Activated B cell treated with CpG ODN at 0.5 μM for 24 hours (primary cell): ENCODE data around the gene NCBP3. TPM values are rescaled to one million over a fixed set of nuclear protein-coding genes. Genes with fewer than 3 reads are reported as not detected.
A peak's percentile ranks its signal among the peaks of the same experiment; 100 is the strongest.

Experiments used
- ATAC-seq: fragments of 200-7000 bp; cut with Tn5 transposase; one replicate; pipeline ENCODE4 v1.10.0; 2021; ENCODE audit warnings: low read depth, mild to moderate bottlenecking, moderate library complexity
- CTCF ChIA-PET: fragments of 350-600 bp; sonication (Branson Sonifier 250); formaldehyde crosslinking; loops from one replicate; lab custom pipeline; 2021; ENCODE audit warnings: antibody characterized with exemption; lab: Charles Lee
- POLR2A ChIA-PET: fragments of 350-600 bp; sonication (Branson Sonifier 250); formaldehyde crosslinking; loops from one replicate; lab custom pipeline; 2021; ENCODE audit warnings: antibody characterized with exemption; lab: Charles Lee
- DNase-seq: peaks from one replicate; pipeline ENCODE4 v3.0.0; 2022
- H3K27ac Mint-ChIP-seq: one replicate; pipeline ENCODE4 v1.8.0; 2020; ENCODE audit warnings: mixed read lengths
- H3K27me3 Mint-ChIP-seq: one replicate; pipeline ENCODE4 v1.8.0; 2021; ENCODE audit warnings: mixed read lengths
- H3K36me3 Mint-ChIP-seq: one replicate; pipeline ENCODE4 v1.8.0; 2021; ENCODE audit warnings: low read depth, mixed read lengths
- H3K4me1 Mint-ChIP-seq: one replicate; pipeline ENCODE4 v1.8.0; 2021; ENCODE audit warnings: mixed read lengths
- H3K4me3 Mint-ChIP-seq: one replicate; pipeline ENCODE4 v1.8.0; 2020; ENCODE audit warnings: mild to moderate bottlenecking, mixed read lengths
- H3K9me3 Mint-ChIP-seq: one replicate; pipeline ENCODE4 v1.8.0; 2020; ENCODE audit warnings: mixed read lengths
- CTCF ChIP-seq: fragments of 200-600 bp; IDR thresholded peaks from one replicate; pipeline ENCODE4 v1.8.0; 2022; ENCODE audit warnings: antibody characterized with exemption, mild to moderate bottlenecking
- intact Hi-C: fragments of 100-400 bp; cut with micrococcal nuclease; formaldehyde crosslinking; loops from one replicate; pipeline ENCODE4 v1.15.1; 2024
- total RNA-seq: library from RNA; stranded (reverse); gene quantifications from 2 replicates; pipeline ENCODE4 v1.2.3, GENCODE V29; 2022

The NCBP3 gene
- total RNA-seq, 1 donor from 2014 or later, result 49.5 TPM

- no peak for TF ChIP-seq CTCF
- POLR2A ChIA-PET, result interaction anchor here (0.6 to 0.9 kb wide), 2 partner anchors 15 to 71 kb away, joined by 4 to 5 read pairs; no protein-coding TSS in a partner anchor
- CTCF ChIA-PET, result interaction anchor here (2.6 to 4.2 kb wide), 2 partner anchors 8 to 81 kb away, joined by 25 to 32 read pairs; no protein-coding TSS in a partner anchor
- Mint-ChIP-seq H3K36me3 (peaks cover 74% of the 10 kb centered on the region), H3K27ac (peak overlapping the region; percentile 65), H3K4me1 (peaks cover 29% of the 10 kb centered on the region), H3K27me3 (no peaks in the 10 kb centered on the region), H3K4me3 (no peak overlapping the region), H3K9me3 (no peaks in the 10 kb centered on the region)
- ATAC-seq (peak; percentile 65), DNase-seq (no peak)
- intact Hi-C loops, result loop anchor here (2.0 kb wide), 1 partner anchor 14 kb away; no protein-coding TSS in a partner anchor
These were observed 27.3 kb downstream of the NCBP3 start for GRCh38 chr17:3818786-3819185.

GRCh38 chr17:3817851-3818605, 28.0 kb downstream of the NCBP3 start:
- ATAC-seq (no peak), DNase-seq (no peak)
- no peak for TF ChIP-seq CTCF
- CTCF ChIA-PET, result interaction anchor here (1.3 to 4.2 kb wide), 4 partner anchors 9 to 80 kb away, joined by 4 to 32 read pairs (median 15); no protein-coding TSS in a partner anchor
- POLR2A ChIA-PET, result interaction anchor here (0.6 to 0.9 kb wide), 2 partner anchors 14 to 71 kb away, joined by 4 to 5 read pairs; no protein-coding TSS in a partner anchor
- intact Hi-C loops, result loop anchor here (2.0 kb wide), 2 partner anchors 13 to 53 kb away; no protein-coding TSS in a partner anchor
- Mint-ChIP-seq H3K27me3 (no peaks in the 10 kb centered on the region), H3K9me3 (no peaks in the 10 kb centered on the region), H3K36me3 (peaks cover 74% of the 10 kb centered on the region), H3K4me1 (peaks cover 29% of the 10 kb centered on the region), H3K4me3 (peak overlapping the region; percentile 7), H3K27ac (peak overlapping the region; percentile 65)

GRCh38 chr17:3815925-3816324, 30.1 kb downstream of the NCBP3 start:
- ChIA-PET CTCF (interaction anchor here (0.8 to 4.2 kb wide), 2 partner anchors 12 to 78 kb away, joined by 3 to 32 read pairs; no protein-coding TSS in a partner anchor), POLR2A (interaction anchor here (1.2 kb wide), 1 partner anchor 9 kb away, joined by 5 read pairs; no protein-coding TSS in a partner anchor)
- Mint-ChIP-seq H3K4me1 (peaks cover 36% of the 10 kb centered on the region), H3K9me3 (no peaks in the 10 kb centered on the region), H3K4me3 (no peak overlapping the region), H3K36me3 (peaks cover 72% of the 10 kb centered on the region), H3K27me3 (no peaks in the 10 kb centered on the region), H3K27ac (peak overlapping the region; percentile 18)
- no peak for TF ChIP-seq CTCF
- intact Hi-C loops, result loop anchor here (2.0 kb wide), 1 partner anchor 51 kb away; no protein-coding TSS in a partner anchor
- ATAC-seq (no peak), DNase-seq (no peak)

GRCh38 chr17:3815122-3815521, 30.9 kb downstream of the NCBP3 start:
- H3K27me3 Mint-ChIP-seq, result no peaks in the 10 kb centered on the region

More at GRCh38 chr17:3815122-3815521, 30.9 kb downstream of the NCBP3 start:
- ATAC-seq, result no peak
- H3K4me3 Mint-ChIP-seq, result no peak overlapping the region
- H3K36me3 Mint-ChIP-seq, result peaks cover 70% of the 10 kb centered on the region
- intact Hi-C loops, result no loop called here
- DNase-seq, result no peak
- POLR2A ChIA-PET, result no interaction called here
- peaks cover 44% of the 10 kb centered on the region for H3K4me1 Mint-ChIP-seq
- no peaks in the 10 kb centered on the region for H3K9me3 Mint-ChIP-seq
- peak overlapping the region; percentile 63 for H3K27ac Mint-ChIP-seq
- no peak for TF ChIP-seq CTCF
- CTCF ChIA-PET, result interaction anchor here (0.8 to 4.2 kb wide), 2 partner anchors 13 to 77 kb away, joined by 3 to 32 read pairs; no protein-coding TSS in a partner anchor
